ENCODE measurements around the gene FAS.
"Not testable (repeated sequence)": the region's sequence is repeated elsewhere in the genome, so short reads cannot be mapped to it uniquely, and the experiment has no call there.

FAS gene

DNA sequence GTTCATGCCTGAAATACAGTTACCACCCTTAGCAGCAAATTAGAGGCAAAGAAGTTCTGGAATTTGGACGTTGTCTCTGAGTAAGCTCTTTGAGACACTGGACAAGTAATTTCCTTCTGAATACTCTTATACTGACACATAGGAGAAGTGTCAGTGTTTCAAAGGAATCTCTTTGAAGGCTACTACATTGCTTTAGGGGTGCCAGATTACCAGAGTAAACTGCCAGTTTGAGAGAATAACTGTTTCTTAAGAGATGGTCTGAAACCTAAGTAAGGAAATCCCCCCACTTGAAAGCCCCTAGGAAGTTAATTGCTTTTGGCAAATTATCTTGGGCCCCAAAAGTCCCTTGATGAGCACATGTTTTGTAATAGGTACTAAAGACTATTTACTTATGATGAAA is 3.4 kb downstream of the FAS start:
- no peak for DNase-seq

DNA sequence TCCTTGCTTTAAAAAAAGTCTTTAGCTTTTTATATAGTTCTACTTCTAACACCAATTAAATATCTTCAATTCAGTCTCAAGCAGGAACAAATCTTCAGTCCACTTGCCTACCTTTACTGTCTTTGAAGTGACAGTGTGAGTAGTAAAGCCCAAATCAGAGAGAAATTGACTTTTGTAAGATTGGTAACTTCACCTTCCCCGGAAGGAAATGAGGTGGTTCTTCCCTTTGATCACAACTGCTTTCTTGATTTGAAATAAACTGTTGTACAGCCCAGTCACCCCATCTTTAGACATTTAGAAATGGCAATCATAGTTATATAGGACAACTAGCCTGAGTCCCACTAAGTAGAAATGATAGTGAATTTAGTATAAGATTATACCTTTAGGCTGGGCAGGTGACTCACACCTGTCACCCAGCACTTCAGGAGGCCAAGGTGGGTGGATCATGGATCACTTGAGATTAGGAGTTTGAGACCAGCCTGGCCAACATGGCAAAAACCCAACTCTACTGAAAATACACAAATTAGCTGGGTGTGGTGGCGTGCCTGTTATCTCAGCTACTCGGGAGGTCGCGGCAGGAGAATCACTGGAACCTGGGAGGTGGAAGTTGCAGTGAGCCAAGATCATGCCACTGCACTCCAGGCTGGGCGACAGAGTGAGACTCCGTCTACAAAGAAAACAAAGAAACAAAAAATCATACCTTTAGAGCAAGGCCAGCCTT is 4.7 kb downstream of the FAS start:
- DNase-seq: no peak

DNA sequence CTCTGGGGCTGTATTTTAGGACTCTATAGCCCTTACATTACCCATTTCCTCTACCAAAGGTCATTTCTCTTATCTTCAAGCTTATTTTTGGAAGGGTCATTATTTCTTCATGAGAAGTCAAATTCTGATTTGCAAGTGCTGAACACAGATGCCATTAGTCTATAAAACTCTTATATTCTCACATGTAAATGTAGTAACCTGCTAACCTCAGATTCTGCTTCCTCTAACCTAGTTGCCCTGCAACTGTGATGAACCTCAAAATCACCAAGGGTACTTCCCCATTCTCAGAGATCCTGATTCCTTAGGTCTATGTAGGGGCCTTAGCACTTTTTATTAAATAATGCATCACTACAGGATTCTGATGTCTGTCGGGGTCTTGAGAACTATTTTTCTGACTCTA is 6.3 kb downstream of the FAS start:
- no peak for DNase-seq

DNA sequence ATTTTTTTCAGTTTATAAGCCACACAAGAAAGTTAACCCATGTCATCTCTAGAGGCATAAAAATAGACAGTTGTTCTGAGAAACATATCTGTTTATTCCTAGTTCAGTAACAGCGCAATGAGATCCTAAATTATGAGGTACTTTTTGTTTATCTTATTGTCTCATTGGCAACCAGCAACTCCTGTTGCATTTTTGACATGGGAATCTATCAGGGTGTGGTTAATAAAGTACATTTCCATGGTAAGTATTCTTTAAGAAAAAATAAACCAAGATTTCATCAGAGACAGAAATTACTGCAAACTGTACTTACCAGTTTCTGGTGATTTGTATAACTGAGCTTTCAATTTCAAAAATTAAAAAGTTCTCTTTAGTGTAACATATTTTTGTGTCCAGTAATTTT is 9.0 kb downstream of the FAS start:
- no peak for DNase-seq

DNA sequence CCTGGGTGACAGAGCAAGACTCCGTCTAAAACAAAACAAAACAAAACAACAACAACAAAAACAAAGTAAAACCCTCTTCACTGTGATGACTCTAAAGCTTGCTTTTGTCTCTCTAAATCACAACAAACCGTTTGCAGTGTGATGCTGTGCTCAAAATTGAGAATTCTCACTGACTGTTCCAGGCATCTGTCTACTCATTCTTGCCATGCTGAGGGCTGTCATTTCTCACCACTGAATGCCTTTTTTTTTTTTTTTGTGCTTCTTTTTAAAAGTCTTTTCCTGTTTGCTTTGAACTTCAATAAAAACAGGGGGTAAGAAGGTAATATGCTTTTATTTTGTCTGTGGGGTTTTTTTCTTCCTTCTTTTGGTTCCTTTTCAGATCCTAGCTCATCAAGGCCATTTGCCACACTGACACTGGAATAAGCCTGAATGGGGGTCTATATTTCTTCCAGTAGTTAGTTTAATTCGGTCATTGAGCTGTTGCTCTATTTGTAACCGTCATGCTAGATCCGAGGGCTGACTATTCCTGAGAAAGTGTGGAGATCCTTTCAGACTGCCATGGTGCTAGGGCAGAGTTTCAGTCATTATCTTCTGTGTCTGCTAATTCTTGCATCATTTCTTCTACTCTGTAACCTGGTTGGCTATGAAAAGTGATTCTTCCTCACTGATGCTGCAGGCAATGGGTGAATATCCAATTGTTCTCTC is 10.6 kb downstream of the FAS start:
- no peak for DNase-seq

DNA sequence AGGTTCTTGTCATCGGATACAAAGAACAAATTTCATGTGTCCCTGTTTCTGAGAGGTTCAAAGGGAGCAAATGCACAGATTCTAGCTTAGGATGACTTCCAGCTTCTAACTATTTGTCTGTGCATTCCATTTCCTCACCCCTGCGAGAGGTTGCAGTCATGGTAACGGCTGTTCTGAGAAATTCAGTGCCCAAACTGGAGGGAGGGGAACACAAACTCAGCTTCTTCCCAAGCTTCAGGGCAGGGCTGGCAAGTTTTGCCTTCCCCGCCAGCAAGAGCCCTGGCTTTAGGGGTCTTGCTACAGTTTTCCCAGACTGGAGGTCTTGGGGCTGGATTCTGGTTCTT is 11.1 kb downstream of the FAS start:
- no peak for DNase-seq

DNA sequence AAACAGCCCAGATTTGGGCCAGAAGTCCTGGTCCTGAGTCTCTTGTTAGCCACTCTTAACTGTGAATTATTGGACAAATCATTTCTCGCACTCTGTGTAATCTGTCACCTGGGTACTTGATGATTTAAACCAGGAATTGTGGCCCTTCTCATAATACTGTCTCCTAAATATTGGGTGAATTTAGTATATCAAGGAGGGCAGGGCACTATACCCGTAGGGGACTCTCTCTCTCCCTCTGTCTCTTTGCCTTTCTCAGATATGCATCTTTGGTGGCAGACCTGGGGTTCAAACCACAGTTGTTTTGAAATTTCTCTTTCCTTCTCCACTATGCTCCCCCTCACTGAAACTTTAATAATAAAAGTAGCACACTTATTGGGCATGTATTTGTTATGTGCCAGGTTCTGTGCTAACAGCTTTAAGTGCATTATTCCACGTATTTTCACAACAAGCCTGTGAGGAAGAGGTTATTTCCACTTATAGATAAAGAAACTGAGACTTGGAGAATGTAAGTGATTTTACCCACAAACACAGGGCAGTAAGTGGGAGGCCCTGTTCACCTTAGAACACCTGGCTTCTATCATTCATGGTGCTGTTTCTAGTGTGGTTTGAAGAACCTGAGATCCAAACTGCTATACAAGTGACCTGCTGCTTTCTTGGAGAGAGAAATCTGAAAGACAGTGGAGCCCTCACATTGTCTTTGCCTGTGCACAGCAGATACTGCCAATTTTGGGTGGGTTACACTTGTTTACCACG is 11.8 kb downstream of the FAS start:
- no peak for DNase-seq

DNA sequence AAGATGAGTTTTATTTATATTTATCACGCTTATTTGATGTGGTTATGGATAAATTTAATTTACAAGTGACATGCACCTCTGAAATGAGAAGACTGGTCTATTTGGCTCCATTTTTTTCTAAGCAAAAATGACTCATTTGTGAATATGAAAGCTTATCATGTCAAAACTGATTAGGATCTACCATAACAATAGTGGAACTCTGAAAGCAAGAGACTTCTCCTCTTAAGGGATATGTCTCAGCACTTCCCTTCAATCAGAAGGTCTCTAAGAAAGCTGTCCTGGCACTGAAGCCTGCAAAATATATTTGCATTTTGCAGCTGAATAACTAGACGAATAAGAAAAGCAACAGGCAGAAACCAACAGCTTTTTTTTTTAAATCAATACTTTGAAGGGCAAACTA is 12.7 kb downstream of the FAS start:
- no peak for DNase-seq

DNA sequence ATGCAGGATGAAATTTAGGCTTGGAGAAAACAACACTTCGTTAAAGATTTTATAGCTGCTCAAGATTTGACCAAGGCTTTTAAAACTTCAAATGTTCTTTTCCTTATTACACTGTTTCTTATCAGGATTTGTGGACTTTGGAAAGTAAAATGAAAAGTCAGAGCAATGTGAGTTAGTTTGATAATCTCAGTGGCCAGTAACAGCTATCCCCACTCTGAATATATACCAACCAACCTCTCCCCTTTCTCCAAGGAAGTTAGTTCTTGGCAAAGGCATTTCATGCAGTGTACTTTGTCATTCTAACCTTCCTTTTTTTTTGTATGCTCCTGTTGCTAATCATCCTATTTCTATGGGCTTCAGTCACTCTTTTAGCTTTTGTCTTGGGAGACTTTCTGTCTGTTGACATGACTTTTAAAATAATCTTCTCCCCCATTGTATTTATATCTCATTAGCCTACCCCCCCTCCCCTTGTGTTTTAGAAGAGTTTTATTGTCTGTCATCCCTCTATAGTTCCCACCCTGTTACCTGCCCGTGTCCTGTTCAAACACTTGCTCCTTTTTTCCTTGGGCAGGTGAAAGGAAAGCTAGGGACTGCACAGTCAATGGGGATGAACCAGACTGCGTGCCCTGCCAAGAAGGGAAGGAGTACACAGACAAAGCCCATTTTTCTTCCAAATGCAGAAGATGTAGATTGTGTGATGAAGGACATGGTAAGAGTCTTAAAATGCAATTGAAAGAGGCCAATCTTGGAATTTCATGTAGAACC is 16.7 kb downstream of the FAS start:
- DNase-seq: no peak

DNA sequence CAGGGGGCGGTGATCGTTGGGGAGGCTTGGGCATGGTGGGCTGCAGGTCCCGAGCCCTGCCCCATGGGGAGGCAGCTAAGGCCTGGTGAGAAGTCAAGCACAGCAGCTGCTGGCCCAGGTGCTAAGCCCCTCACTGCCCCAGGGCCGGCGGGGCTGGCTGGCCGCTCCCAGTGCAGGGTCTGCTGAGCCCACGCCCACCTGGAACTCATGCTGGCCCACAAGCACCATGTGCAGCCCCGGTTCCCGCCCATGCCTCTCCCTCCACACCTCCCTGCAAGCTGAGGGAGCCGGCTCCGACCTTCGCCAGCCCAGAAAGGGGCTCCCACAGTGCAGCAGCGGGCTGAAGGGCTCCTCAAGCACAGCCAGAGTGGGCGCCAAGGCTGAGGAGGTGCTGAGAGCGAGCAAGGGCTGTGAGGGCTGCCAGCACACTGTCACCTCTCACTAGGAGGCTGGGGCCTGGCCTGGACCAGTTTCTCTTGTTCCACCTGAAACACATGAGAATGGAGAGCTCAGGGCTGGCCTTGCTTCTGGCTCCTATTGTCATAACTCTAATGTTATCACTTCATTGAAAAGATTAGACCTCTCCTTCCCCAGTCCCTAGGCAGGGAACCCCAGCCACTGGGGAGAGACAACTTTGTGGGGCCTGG is 28.2 kb downstream of the FAS start:
- not testable (repeated sequence) for DNase-seq

DNA sequence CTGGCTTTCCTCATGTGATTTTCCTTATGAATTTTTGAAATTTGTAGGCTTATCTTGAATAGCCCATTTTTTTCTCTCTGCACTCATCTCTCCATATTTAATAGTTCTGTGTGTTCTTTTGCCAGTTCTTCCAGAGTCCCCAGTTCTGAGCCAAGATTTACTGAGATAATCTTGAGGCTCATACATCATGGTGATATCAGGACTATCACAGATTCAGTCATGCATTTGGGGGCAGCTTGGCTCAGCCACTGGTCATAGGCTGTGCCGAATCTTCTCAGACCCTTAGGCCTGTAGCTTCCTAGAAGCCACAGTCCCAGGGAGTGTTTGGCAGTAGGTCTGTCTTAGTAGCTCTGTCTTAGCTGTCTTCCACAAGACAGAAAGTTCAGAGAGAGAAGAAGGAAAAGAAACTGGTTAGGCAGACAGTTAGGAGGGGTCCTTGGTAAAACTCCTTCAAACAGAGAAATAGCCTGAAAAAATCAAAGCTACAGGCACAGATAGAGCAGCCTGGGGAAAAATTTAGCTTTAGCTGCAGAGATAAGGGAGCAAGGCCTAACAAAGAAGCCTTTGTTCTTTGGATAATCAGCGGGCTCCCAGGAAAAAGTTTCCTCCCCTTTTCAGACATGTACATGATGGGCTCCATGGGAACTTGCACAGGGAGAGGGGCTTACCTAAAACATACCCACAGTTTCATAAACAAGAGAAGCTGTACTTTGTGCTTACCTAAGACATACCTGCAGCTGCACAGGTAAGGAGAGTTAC is 29.1 kb downstream of the FAS start:
- no peak for DNase-seq

DNA sequence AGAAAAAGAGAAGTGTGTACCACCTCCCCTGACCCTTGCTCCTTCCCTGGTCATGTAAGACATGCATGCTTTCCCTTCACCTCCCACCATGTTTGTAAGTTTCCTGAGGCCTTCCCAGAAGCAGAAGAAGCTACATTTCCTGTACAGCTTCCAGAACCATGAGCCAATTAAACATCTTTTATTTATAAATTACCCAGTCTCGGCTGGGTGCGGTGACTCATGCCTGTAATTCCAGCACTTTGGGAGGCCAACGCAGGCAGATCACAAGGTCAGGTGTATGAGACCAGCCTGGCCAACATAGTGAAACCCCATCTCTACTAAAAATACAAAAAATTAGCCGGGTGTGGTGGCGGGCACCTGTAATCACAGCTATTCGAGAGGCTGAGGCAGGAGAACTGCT is 30.9 kb downstream of the FAS start:
- DNase-seq: not testable (repeated sequence)

DNA sequence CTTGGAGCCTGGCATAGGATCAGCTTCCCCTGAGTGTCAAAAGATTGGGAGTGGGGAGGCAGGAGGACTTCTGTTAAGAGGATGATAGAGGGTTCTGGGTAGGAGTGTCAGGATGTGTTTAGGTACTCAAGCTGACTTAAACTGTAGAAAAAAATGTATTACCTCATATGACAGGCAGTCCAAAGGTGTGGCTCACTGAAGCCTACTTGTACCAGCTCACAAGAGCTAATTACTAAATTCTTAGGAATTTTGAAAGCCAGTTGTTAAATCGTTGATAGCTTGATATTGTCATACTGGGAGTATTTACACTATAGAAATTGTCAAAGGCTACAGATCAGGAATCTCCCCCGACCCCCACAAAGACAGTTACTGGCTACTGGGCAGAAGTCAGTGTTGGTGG is 32.1 kb downstream of the FAS start:
- DNase-seq: no peak

DNA sequence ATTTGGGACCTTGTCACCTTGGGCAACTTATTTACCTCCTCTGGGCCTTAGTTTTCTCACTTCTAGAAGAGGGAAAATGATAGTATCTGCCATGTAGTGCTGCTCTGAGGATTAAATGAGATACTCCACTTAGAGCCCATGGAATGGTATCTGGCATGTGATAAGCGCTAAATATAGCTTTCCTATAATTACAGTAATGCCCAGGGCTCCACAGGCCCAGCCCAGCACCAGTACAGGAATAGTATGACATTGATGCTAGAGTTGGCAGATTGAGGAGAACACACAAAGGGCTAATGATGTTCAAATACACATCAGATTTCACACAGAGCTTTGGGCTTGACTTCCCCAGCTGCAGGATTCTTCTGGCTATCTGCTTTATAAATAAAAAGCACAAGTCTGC is 34.9 kb downstream of the FAS start:
- no peak for DNase-seq

DNA sequence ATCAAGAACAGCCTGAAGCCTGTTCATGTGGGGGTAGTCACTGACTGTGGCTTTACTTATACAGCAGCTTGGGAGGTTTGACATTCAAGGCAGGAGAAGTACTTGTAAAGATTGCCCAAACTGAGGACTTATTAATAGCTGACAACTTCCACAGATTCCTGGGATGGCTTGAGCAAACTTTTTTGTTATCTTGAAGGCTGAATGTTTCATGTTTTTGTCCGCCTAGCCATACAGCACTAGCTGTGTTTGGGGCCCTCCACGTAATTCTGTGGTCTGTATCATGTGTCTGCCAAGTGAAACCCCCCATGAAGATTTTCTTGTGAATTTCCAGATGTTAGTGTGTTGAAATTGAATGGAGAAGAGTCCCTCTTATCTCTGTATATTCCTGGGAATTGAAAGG is 38.6 kb downstream of the FAS start:
- no peak for DNase-seq

DNA sequence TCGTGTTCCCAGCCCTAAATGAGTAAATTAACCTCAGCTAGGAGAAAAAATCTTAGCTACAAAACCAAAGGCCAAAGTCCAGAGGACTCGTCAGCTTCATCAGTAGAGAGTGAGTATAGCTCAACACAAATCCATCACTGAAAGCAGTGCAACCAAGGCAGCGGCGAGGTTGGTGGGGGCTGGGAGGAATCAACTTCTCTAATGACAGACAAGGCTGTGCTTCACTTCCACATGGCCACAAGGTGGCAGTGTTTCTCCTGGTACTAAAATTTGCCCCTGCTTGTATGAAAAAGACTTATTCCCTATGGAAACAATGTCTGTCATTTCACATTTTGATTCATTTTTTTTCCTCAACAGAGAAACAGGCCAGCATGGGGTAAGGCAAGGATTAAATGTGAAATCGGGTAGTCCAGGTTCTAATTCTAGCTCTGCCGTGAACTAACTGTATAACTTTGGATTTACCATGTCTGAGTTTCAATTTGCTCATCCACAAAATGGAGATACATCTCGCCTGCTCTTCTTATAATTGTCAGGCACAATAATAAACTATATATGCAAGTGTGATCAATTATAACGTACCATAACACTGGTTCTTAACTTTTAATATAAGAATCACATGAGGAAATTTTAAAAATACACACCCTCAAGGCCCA is 39.3 kb downstream of the FAS start:
- DNase-seq: no peak

DNA sequence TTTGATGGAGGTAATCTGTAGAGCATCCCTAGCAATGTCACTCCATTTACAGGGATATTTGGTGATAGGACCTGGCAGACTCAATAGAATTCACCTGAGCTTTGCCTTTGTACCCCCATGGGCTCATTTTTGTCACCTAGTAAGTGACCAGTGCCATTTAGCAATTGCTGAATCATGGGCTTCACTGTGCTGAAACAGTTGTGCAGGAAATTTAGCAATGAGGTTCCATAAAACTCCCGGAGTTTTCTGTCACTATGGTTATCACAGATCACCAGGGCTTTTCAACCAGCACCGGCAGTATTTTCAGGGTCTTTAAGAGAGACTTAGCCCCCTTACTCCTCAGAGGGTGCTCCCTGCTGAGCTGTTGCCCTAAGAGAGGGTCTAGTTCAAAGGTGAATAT is 40.2 kb downstream of the FAS start:
- DNase-seq: no peak

DNA sequence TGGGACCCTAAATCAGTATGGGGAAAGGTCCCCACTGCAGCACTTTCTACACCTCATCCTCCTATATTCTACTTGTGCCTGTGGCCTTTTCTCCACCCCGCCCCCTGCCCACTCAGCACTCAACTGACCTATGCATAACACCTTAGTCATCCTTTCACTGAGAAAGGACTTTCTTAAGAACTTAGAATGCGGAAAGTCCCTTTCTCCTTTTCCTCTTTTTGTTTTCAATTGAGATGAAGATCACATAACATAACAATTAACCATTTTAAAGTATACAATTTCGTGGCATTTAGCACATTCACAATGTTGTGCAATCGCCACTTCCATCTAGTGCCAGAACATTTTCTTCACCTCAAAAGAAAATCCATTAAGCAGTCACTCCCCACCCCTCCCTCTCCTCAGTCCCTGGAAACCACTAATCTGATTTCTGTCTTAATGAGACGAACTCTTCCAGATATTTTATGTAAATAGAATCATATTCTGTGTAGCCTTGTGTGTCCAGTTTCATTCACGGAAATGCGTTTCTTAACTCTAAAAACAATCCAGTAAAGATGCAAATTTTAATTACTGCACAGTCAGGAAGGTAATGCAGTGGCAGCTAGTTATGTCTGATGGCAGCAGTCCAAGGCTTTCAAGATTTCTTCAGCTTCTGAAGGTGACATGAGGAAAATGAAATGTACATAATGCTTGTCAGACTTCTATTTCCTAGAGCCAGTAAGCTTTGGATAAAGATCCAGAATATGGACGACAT is 41.7 kb downstream of the FAS start:
- DNase-seq: no peak

DNA sequence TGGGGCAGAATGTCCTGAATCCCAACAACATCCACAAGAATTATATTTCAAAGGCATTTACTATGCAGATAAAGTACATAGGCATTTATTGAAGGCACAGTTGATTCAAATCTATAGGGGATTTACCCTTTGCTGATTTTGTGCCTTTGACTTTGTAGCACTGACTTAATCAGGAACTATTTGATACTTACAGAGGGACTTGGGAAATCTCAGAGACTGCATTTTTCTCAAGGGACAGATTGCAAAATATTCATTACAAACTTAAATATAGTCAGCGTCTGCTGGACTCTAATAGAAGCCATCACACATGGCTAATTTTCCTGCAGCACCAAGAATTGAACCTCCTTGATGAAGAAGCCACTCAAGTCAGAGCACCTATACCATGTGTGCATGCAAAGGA is 44.9 kb downstream of the FAS start:
- DNase-seq: no peak

DNA sequence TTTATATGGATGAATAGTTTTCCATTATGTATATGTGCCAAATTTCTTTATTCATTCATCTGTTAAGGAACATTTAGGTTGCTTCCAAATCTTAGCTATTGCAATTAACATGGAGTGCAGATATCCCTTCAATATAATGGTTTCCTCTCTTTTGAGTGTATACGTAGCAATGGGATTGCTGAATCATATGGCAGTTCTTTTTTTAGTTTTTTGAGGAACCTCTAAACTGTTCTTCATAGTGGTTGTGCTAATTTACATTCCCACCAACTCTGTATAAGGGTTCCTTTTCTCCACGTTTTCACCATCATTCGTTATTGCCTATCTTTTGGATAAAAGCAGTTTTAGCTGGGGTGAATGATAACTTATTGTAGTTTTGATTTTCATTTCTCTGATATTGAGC is 46.5 kb downstream of the FAS start:
- no peak for DNase-seq

DNA sequence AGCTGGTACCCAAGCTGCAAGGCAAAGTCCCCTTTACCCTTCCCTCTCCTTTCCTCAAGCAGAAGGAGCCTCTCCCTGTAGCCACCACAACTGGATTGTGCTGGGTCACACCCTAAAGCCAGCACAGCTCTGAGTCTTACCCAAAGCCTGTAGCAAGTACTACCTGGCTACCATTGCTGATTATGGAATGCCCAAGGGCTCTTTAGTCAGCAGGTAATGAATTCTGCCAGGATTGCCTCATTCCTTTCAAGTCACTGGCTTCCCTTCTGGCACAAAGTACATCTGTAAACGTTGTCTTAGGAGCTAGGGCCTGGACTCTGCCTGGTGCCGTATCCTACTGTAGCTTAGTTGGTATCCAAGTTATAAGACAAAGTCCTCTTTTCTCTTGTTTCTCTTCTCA is 52.0 kb downstream of the FAS start:
- DNase-seq: no peak

All from NCI-H1417 treated with DMSO at 0.1 percent for 48 hours (cell line).